ENCODE data around the gene SLC4A1AP.

DNA sequence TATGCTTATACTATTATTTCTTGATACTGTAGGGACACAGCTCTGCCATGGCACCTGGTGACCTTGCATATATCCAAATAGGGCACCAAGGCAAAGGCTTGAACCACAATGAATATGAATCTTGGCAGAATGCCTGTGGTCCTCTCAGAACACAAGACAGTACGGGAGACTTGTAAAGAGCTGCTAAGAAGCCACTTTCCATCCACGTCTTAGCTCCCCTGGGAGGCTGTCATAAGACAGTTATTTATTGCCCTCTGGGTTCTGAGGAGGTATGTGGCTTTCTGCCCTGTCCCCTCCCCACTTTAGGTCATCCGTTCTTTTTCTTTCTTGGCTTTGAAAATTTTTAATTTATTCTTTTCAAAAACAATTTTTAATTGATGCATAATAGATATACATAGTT, 78.0 kb downstream of the SLC4A1AP start:
- TF ChIP-seq, protein P1, sequence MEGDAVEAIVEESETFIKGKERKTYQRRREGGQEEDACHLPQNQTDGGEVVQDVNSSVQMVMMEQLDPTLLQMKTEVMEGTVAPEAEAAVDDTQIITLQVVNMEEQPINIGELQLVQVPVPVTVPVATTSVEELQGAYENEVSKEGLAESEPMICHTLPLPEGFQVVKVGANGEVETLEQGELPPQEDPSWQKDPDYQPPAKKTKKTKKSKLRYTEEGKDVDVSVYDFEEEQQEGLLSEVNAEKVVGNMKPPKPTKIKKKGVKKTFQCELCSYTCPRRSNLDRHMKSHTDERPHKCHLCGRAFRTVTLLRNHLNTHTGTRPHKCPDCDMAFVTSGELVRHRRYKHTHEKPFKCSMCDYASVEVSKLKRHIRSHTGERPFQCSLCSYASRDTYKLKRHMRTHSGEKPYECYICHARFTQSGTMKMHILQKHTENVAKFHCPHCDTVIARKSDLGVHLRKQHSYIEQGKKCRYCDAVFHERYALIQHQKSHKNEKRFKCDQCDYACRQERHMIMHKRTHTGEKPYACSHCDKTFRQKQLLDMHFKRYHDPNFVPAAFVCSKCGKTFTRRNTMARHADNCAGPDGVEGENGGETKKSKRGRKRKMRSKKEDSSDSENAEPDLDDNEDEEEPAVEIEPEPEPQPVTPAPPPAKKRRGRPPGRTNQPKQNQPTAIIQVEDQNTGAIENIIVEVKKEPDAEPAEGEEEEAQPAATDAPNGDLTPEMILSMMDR (IDR thresholded peaks at IDR 0.05; ENCODE audit: insufficient read depth, low read length): no peak
- TF ChIP-seq, protein P2, sequence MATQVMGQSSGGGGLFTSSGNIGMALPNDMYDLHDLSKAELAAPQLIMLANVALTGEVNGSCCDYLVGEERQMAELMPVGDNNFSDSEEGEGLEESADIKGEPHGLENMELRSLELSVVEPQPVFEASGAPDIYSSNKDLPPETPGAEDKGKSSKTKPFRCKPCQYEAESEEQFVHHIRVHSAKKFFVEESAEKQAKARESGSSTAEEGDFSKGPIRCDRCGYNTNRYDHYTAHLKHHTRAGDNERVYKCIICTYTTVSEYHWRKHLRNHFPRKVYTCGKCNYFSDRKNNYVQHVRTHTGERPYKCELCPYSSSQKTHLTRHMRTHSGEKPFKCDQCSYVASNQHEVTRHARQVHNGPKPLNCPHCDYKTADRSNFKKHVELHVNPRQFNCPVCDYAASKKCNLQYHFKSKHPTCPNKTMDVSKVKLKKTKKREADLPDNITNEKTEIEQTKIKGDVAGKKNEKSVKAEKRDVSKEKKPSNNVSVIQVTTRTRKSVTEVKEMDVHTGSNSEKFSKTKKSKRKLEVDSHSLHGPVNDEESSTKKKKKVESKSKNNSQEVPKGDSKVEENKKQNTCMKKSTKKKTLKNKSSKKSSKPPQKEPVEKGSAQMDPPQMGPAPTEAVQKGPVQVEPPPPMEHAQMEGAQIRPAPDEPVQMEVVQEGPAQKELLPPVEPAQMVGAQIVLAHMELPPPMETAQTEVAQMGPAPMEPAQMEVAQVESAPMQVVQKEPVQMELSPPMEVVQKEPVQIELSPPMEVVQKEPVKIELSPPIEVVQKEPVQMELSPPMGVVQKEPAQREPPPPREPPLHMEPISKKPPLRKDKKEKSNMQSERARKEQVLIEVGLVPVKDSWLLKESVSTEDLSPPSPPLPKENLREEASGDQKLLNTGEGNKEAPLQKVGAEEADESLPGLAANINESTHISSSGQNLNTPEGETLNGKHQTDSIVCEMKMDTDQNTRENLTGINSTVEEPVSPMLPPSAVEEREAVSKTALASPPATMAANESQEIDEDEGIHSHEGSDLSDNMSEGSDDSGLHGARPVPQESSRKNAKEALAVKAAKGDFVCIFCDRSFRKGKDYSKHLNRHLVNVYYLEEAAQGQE (IDR thresholded peaks at IDR 0.05; ENCODE audit: insufficient replicate concordance, low read depth): no peak
- no peak for TF ChIP-seq POLR2AphosphoS5 (IDR thresholded peaks at IDR 0.05; ENCODE audit: low read depth)
